Osteoblast (primary cell): ENCODE results near the gene FAM20C. TPM values are rescaled to one million over a fixed set of nuclear protein-coding genes. Genes with fewer than 3 reads are reported as not detected.

Source experiments
- DNase-seq: peaks from one replicate; pipeline ENCODE4 v3.0.0; 2011; ENCODE audit warnings: low spot score, mixed read lengths; ENCODE audit not compliant: insufficient read length; ENCODE audit errors: missing footprints
- H2AFZ ChIP-seq: 2 replicates; pipeline ENCODE4 v1.6.0; 2011; ENCODE audit warnings: mild to moderate bottlenecking, low read length
- H3K27ac ChIP-seq: 2 replicates; pipeline ENCODE4 v1.5.1; 2011; ENCODE audit warnings: mild to moderate bottlenecking, low read depth, low read length, moderate library complexity
- H3K27me3 ChIP-seq: 2 replicates; pipeline ENCODE4 v1.6.0; 2012; ENCODE audit warnings: mild to moderate bottlenecking, control low read depth, inconsistent platforms, low read length, moderate library complexity; ENCODE audit not compliant: insufficient read depth
- H3K36me3 ChIP-seq: 2 replicates; pipeline ENCODE4 v1.5.1; 2011; ENCODE audit warnings: mild to moderate bottlenecking, low read length, control low read depth, moderate library complexity; ENCODE audit not compliant: insufficient read depth
- H3K4me1 ChIP-seq: 2 replicates; pipeline ENCODE4 v1.5.1; 2011; ENCODE audit warnings: mild to moderate bottlenecking, low read length, control low read depth, moderate library complexity; ENCODE audit not compliant: insufficient read depth
- H3K4me2 ChIP-seq: 2 replicates; pipeline ENCODE4 v1.6.0; 2011; ENCODE audit warnings: mild to moderate bottlenecking, low read length; ENCODE audit not compliant: insufficient read depth
- H3K4me3 ChIP-seq: fragments of 200-600 bp; sonication (generic); 3 replicates; pipeline ENCODE4 v1.5.1; 2012; ENCODE audit warnings: mild to moderate bottlenecking, low read length, inconsistent platforms; ENCODE audit not compliant: insufficient read depth
- H3K79me2 ChIP-seq: 2 replicates; pipeline ENCODE4 v1.6.0; 2012; ENCODE audit warnings: mild to moderate bottlenecking, low read length, control low read depth, inconsistent platforms; ENCODE audit not compliant: insufficient read depth
- H3K9me3 ChIP-seq: 2 replicates; pipeline ENCODE4 v1.5.1; 2011; ENCODE audit warnings: low read depth, low read length, control low read depth
- H4K20me1 ChIP-seq: 2 replicates; pipeline ENCODE4 v1.6.0; 2012; ENCODE audit warnings: mild to moderate bottlenecking, low read length, control low read depth; ENCODE audit not compliant: insufficient read depth
- CTCF ChIP-seq: IDR thresholded peaks from 2 replicates; pipeline ENCODE4 v1.5.1; 2011; ENCODE audit warnings: mild to moderate bottlenecking, low read depth, low read length, moderate library complexity; ENCODE audit errors: extremely low read depth
- total RNA-seq: library from RNA; depleted of rRNA; stranded (reverse); fragments of >200 nt; gene quantifications from 2 replicates; pipeline ENCODE4 v1.2.3, GENCODE V29; 2012

FAM20C gene
- total RNA-seq, 1 donor, result 46.0 TPM

GRCh38 chr7:247636-248035, 55.3 kb downstream of the FAM20C start:
- Histone ChIP-seq H4K20me1 (peaks cover 47% of the 10 kb centered on the region), H2AFZ (no peak overlapping the region), H3K9me3 (no peaks in the 10 kb centered on the region), H3K36me3 (peaks cover 78% of the 10 kb centered on the region), H3K27ac (no peak overlapping the region), H3K79me2 (peaks cover 6% of the 10 kb centered on the region), H3K4me3 (no peak overlapping the region), H3K4me1 (no peaks in the 10 kb centered on the region), H3K27me3 (no peaks in the 10 kb centered on the region), H3K4me2 (no peak overlapping the region)
- no peak for DNase-seq
- TF ChIP-seq CTCF, result no peak

- H3K27ac ChIP-seq, result no peak overlapping the region
- TF ChIP-seq CTCF, result no peak
- DNase-seq, result no peak
- no peaks in the 10 kb centered on the region for H3K9me3 ChIP-seq
- no peaks in the 10 kb centered on the region for H3K4me1 ChIP-seq
- H3K4me2 ChIP-seq, result no peak overlapping the region
- H2AFZ ChIP-seq, result no peak overlapping the region
- H3K36me3 ChIP-seq, result peaks cover 89% of the 10 kb centered on the region
- peaks cover 49% of the 10 kb centered on the region for H4K20me1 ChIP-seq
- H3K4me3 ChIP-seq, result no peak overlapping the region
- H3K79me2 ChIP-seq, result peaks cover 5% of the 10 kb centered on the region
- no peaks in the 10 kb centered on the region for H3K27me3 ChIP-seq
Measured at GRCh38 chr7:248732-249435, 56.5 kb downstream of the FAM20C start.

- no peak overlapping the region for H2AFZ ChIP-seq
- H3K9me3 ChIP-seq, result no peaks in the 10 kb centered on the region
- peaks cover 3% of the 10 kb centered on the region for H3K79me2 ChIP-seq
- no peak overlapping the region for H3K27ac ChIP-seq
- H3K27me3 ChIP-seq, result no peaks in the 10 kb centered on the region
- peaks cover 95% of the 10 kb centered on the region for H3K36me3 ChIP-seq
- no peak for DNase-seq
- no peak overlapping the region for H3K4me3 ChIP-seq
- peaks cover 38% of the 10 kb centered on the region for H4K20me1 ChIP-seq
- no peaks in the 10 kb centered on the region for H3K4me1 ChIP-seq
- no peak overlapping the region for H3K4me2 ChIP-seq
- TF ChIP-seq CTCF, result no peak
Measured at GRCh38 chr7:249989-250388, 57.6 kb downstream of the FAM20C start.

- Histone ChIP-seq H3K27me3 (no peaks in the 10 kb centered on the region), H3K4me2 (no peak overlapping the region), H3K79me2 (no peaks in the 10 kb centered on the region), H3K9me3 (no peaks in the 10 kb centered on the region), H3K36me3 (peaks cover 95% of the 10 kb centered on the region), H3K27ac (no peak overlapping the region), H3K4me1 (no peaks in the 10 kb centered on the region), H3K4me3 (no peak overlapping the region), H2AFZ (no peak overlapping the region), H4K20me1 (peaks cover 33% of the 10 kb centered on the region)
- no peak for DNase-seq
- no peak for TF ChIP-seq CTCF
Measured at GRCh38 chr7:250523-250922, 58.2 kb downstream of the FAM20C start.
